ENCODE results near the gene TWF2.

Gene TWF2

GRCh38 chr3:52202384-52203077 lies 36.4 kb downstream of the TWF2 start:
- no peak for DNase-seq (ENCODE audit: low spot score)

DNA sequence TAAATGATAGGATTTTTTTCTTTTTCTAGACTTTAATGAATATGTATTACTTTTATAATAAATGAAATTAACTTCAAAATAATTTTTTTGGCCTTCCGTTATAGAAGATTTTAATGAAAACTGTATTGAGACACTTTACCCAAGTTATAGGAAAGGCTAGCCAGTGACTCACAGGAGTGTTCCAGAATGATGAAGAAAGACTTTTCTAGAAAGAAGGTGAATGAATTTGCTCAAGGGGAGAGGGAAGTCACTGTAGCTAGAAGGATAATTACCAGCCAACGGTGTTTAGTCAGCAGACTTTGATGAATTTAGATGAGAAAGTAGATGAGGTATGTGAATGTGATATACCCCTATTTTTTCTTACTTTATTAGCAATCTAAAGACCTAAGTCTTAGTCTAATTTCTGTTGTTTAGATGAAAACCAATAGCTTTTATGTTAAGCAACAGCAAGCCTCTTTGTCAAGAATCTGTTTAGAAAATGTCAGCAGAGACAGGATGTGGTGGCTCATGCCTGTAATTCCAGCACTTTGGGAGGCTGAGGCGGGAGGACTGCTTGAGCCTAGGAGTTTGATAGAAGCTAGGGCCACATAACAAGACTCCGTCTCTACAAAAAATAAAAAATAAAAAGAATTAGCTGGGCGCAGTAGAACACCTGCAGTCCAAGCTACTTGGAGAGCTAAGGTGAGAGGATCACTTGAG lies 37.8 kb downstream of the TWF2 start:
- no peak for DNase-seq (ENCODE audit: low spot score)

DNA sequence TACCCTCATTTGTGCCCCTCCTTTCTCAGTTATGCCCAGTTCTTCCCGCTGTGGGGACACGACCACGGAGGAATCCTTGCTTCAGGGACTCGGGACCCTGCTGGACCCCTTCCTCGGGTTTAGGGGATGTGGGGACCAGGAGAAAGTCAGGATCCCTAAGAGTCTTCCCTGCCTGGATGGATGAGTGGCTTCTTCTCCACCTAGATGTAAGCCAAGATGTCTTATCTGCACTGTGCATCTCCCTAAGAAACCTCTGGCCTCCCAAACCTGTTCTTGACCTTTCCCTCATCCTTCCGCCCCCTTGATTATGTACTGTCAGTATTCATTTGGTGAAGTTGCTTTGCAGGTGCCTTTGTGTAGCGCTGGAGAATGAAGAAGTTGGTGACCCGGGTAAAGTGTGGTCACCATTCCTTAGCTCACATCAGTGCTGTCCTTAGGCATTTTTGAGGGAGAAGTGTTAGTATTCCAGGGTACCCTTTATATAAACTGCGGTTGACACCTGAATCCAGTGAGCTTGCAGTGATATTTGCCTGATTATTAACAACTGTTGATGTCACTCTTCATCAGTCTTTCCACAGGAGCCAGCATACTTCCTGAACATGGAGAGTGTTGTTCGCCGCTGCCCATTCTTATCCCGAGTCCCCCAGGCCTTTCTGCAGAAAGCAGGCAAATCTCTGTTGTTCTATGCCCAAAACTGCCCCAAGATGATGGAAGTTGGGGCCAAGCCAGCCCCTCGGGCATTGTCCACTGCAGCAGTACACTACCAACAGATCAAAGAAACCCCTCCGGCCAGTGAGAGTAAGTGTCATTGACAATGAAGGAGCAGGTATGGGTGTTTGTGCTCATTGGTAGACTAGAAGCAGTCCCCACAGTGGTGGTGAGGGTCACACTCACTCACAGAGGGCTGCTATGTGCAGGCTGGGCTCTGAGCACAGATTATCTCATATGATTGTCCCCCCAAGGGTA lies 40.0 kb downstream of the TWF2 start:
- no peak for DNase-seq (ENCODE audit: low spot score)

- peak; percentile 100 for DNase-seq (ENCODE audit: low spot score)
These were observed 40.9 kb downstream of the TWF2 start, which contains the start of gene ALAS1 for GRCh38 chr3:52197842-52198625. Gene ALAS1 (plus strand): TSS chr3:52198160. CDS start chr3:52199242, 1,082 bp downstream.

DNA sequence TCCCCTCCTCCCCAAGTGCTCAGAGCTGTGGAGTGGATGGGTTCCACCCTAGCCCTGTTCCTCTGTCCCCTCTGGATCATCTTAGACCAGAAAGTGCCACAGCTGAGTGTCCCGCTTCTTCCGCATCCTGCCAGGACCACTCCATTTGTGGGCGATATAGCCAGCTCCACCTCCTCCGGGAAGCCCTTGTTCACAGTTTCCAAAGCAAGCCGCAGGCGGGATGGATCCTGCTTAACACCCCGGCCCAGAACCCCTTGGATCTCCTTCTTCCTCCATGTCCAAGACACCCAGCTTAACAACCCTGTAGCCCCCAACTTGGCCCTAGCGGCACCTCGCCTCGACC lies 41.5 kb downstream of the TWF2 start:
- no peak for DNase-seq (ENCODE audit: low spot score)

- DNase-seq (ENCODE audit: low spot score) = no peak
These were observed 42.0 kb downstream of the TWF2 start for GRCh38 chr3:52196977-52197376.

DNA sequence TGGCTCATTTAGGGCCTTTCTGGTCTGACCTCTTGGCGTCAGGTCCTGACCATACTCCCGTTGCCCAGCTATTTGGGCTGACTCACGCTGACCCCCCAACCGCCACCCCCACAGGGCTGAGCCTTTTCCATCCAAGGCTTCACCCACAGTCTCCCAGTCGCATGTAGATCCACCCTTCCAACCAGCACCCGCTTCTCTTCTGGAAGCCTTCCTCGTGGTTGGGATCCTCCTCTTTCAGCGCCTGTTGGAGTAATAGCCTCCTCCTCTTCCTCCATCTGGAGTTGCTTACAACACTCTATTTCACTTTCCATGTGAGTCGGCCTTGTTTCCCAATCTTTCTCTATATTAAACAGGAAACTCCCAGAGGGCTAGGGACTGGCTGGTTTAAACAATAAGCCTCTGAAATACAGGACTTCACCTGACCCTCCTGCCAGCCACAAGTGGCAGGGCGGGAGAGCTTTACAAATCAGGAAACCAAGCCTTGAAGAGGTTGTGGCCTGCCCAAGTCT lies 43.1 kb downstream of the TWF2 start:
- no peak for DNase-seq (ENCODE audit: low spot score)

DNA sequence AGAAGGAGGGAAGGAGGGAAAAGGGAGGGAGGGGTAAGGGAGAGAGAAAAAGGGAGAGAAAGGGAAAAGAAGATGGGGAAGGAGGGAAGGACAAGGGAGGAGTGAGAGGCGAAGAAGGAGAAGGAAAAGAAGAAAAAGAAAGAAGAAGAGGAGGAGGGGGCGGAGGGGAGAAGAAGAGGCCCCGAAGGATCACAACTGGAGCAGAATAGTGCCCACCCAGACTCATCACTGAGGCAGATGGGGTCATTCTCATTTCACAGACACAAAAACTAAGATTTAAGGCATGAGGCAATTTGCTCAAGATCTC lies 43.7 kb downstream of the TWF2 start:
- DNase-seq (ENCODE audit: low spot score) = no peak

GRCh38 chr3:52194485-52195290 lies 44.3 kb downstream of the TWF2 start:
- DNase-seq (ENCODE audit: low spot score) = no peak

DNA sequence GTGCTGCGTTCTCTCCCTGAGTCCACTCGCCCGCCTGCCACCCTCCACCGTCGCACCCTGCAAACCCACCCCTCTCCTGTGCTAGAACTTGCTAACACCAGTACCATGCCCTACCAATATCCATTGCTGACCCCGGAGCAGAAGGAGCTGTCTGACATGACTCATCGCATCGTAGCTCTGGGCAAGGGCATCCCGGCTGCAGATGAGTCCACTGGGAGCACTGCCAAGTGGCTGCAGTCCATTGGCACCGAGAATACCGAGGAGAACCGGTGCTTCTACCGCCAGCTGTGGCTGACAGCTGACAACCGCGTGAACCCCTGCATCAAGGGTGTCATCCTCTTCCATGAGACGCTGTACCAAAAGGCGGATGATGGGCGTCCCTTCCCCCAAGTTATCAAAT lies 45.9 kb downstream of the TWF2 start:
- no peak for DNase-seq (ENCODE audit: low spot score)

GRCh38 chr3:52191663-52192062 lies 47.3 kb downstream of the TWF2 start:
- no peak for DNase-seq (ENCODE audit: low spot score)

DNA sequence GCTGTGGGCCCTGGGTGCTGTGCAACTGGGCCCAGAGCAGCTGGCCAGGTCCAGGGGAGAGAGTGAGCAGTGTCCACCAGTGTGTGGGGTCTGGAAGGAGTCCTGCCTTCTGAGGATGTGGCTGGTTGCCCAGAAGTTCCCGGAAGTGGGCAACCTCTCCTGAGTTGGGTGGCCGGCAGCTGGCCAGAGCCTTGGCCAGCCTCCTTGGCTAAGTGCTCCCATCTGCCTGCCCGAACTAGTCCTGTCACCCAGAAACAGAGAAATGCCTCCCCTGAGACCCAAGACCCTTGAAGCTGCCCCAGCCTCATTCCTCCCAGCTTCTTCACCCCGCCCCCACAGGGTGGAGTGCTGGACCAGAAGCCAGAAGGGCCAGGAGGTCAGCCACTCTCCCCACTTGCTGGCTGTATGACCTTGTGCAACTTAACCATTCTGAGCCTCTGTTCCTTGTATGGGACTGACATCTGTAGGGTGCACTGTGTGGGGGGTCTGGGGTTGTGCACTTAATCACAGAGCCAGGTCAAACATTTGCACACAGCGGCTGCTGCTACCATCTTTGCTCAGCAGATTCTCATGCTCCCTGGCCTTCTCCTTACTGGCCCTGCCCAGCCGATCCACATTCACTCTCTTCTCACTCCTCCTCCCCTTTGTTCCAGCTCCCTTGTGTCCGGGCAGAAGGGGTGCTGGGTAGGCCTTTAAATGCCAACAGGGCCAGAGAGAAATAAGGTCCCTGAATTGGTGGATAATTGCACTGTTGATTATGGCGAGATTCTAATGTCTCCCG lies 48.5 kb downstream of the TWF2 start:
- no peak for DNase-seq (ENCODE audit: low spot score)

- DNase-seq (ENCODE audit: low spot score) = no peak
These were observed 50.4 kb downstream of the TWF2 start for GRCh38 chr3:52188556-52188955.

- no peak for DNase-seq (ENCODE audit: low spot score)
These were observed 52.2 kb downstream of the TWF2 start for GRCh38 chr3:52186729-52187128.

DNA sequence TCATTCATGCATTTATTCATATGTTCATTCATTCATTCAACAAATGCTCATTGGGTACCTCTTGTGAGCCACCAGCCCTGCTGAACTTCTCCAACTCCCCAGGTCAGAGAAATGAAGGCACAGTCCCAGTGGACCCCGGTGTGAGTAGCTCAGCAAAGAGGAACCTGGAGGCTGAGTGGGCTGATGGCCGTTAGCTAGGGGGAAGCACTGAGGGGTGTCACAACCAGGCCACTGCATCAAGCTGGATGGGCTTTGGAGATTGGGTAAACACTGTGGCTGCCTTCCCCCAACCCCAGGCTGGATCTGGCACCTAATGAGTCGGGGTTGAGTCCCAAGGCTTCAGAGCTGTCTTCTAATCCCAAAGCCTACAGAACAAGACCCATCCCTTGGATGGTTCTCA lies 53.1 kb downstream of the TWF2 start:
- DNase-seq (ENCODE audit: low spot score) = no peak

DNA sequence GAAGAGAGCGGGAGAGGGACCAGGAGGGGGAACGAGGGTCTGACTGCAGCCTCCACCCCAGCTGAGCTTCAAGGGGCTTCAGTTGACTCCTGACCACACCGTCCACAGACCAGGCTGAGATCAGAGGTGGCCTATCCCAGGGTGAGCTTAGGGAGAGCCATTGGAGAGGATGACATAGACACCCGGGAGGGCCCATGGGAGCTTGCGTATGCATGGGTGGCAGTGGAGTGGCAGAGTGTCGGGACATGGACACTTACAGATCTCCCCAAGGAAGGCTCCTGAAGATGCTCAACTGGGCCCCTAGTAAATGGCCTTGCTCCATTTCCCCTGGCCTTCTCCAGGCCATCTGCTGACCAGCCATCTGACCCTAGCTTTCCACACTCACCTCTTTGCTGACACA lies 53.6 kb downstream of the TWF2 start:
- DNase-seq (ENCODE audit: low spot score) = no peak

GRCh38 chr3:52184690-52185089 lies 54.3 kb downstream of the TWF2 start:
- DNase-seq (ENCODE audit: low spot score) = no peak

GRCh38 chr3:52183786-52184445 lies 55.0 kb downstream of the TWF2 start:
- DNase-seq (ENCODE audit: low spot score) = no peak

DNA sequence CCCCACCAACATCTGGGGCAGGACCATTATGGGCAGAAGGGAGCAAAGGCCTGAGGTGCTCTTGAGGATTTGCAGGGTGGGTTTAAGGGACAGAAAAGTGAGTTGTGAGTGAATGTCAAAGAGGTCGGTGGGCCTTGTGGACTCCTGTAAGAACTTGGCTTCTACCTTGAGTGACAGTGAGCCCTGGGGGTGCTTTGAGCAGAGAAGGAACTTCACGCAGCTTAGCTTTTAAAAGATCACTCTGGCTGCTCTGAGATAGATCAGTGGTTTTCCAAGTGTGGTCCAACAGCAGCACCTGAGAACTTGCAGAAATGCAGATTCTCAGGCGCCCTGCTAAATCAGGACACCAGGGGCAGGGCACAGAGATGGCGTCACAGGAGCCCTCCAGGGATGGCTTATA lies 56.3 kb downstream of the TWF2 start:
- DNase-seq (ENCODE audit: low spot score) = no peak

DNA sequence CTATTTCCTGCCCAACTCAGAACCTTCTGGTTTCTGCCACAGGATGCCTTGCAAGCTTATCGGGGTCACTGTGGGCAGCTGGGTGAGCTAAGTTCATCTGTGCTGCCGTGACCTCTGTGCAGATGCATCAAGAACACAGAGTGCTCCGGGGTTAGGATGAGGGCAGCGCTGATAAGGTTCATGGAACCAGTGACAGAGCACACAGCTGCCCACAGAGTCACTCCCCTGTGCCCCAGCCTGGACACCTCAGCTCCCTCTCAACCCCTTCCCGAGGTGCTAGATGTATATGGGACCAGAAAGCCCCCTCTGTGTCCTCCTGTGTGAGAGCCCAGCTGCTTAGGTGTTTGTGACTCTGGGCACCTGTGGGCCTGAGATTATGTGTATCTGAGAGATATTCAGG lies 56.8 kb downstream of the TWF2 start:
- no peak for DNase-seq (ENCODE audit: low spot score)

Measured in D341Med (cell line).